Calu3 (cell line): ENCODE results near the gene ACSM3. TPM values are rescaled to one million over a fixed set of nuclear protein-coding genes. Genes with fewer than 3 reads are reported as not detected.

Experiments
- BruUV-seq: library from RNA; stranded (reverse); fragments of 400-500 nt; replicated peaks from 2 replicates; lab custom pipeline; 2021; lab: Mats Ljungman, UMichigan
- CTCF ChIA-PET: fragments of 300-600 bp; sonication (Branson Sonifier 250); formaldehyde crosslinking; loops from one replicate; lab custom pipeline; 2022; ENCODE audit warnings: antibody characterized with exemption; lab: Charles Lee
- DNase-seq: peaks from one replicate; pipeline ENCODE4 v3.0.0; 2022
- H3K27ac Mint-ChIP-seq: one replicate; pipeline ENCODE4 v1.8.0; 2022; ENCODE audit warnings: mixed read lengths; ENCODE audit not compliant: unreplicated experiment
- H3K27me3 Mint-ChIP-seq: one replicate; pipeline ENCODE4 v1.8.0; 2022; ENCODE audit warnings: mixed read lengths; ENCODE audit not compliant: unreplicated experiment
- H3K36me3 Mint-ChIP-seq: one replicate; pipeline ENCODE4 v1.8.0; 2022; ENCODE audit warnings: mild to moderate bottlenecking, moderate library complexity, mixed read lengths; ENCODE audit not compliant: insufficient read depth, unreplicated experiment
- H3K4me1 Mint-ChIP-seq: one replicate; pipeline ENCODE4 v1.8.0; 2022; ENCODE audit warnings: mild to moderate bottlenecking, low read depth, mixed read lengths; ENCODE audit not compliant: unreplicated experiment
- H3K4me3 Mint-ChIP-seq: one replicate; pipeline ENCODE4 v1.8.0; 2022; ENCODE audit warnings: mild to moderate bottlenecking, low read depth, moderate library complexity, mixed read lengths; ENCODE audit not compliant: unreplicated experiment
- H3K9me3 Mint-ChIP-seq: one replicate; pipeline ENCODE4 v1.8.0; 2022; ENCODE audit warnings: low read depth, mixed read lengths; ENCODE audit not compliant: unreplicated experiment
- CTCF ChIP-seq: fragments of 200-600 bp; IDR thresholded peaks from one replicate; pipeline ENCODE4 v1.8.0; 2022; ENCODE audit warnings: antibody characterized with exemption; ENCODE audit not compliant: unreplicated experiment
- intact Hi-C: fragments of 100-400 bp; cut with micrococcal nuclease; formaldehyde crosslinking; loops from one replicate; pipeline ENCODE4 v1.10.0; 2022; ENCODE audit not compliant: unreplicated experiment
- total RNA-seq: library from RNA; stranded (reverse); gene quantifications from 2 replicates; pipeline ENCODE4 v1.2.3, GENCODE V29; 2022

The ACSM3 gene
- total RNA-seq, 1 experiment from 2014 or later = 49.5 TPM

DNA sequence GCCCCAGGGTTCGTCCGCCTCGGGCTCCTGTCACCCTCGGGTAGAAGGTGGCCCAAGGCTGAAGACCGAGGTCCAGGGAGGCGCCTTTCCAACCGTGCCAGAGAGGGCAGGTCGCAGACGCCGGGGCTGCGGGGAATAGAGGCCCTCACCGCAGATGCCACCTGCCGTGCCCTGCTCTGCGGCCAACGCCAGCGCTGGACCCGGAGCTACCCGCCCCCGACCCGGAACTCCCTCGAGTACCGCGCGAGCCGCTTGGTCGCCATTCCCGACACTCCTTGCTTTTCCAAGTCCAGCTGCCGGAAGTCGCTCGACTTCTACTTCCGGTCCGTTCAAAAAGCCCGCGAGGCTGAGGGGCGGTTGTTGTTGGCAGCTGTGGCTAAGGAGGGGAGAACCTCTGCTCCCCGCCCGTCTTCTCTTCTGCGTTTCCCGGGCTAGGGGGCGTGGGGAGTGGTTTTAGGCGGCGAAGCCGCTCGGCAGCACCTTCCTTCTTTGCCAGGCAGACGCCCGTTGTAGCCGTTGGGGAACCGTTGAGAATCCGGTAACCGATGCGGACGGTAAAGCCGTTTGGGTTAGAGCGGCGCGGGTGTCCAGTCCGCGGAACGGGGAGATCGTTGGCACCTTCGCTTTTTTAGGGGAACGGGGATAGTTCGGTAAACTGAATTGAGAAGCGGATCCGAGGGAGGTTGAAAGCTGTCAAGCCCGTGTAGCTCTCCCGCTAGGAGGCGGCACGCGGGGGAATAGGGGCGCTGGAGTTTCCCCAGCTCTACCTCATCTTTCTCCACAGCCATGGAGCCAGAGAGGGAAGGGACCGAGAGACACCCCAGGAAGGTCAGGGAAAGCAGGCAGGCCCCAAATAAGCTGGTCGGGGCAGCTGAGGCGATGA lies 42.6 kb downstream of the ACSM3 start, which contains the start of the genes ERI2 and REXO5:
TSS of gene ERI2 (minus strand) at position 305 of the 883 bp plus-strand sequence. CDS start at position 263, 42 bp downstream.
TSS of gene REXO5 (plus strand) at position 360 of the 883 bp plus-strand sequence. CDS start at position 787, 427 bp downstream.
- peak within 1 kb of the TSS; percentile 72 for H3K27ac Mint-ChIP-seq
- peak; percentile 94 for DNase-seq
- BruUV-seq = TSS peak; percentile 83
- intact Hi-C loops = loop anchor here (10.0 kb wide), 1 partner anchor 498 kb away; no protein-coding TSS in a partner anchor
- H3K27me3 Mint-ChIP-seq = no peaks in the 10 kb centered on the region
- CTCF ChIA-PET = interaction anchor here (0.6 to 1.7 kb wide), 9 partner anchors 32 to 495 kb away, joined by 3 to 11 read pairs (median 3); no protein-coding TSS in a partner anchor
- peaks cover 32% of the 10 kb centered on the region for H3K36me3 Mint-ChIP-seq
- peak within 1 kb of the TSS; percentile 84 for H3K4me3 Mint-ChIP-seq
- H3K9me3 Mint-ChIP-seq = no peaks in the 10 kb centered on the region
- peaks cover 18% of the 10 kb centered on the region for H3K4me1 Mint-ChIP-seq
- peak; percentile 56 for TF ChIP-seq CTCF

- intact Hi-C loops = loop anchor here (10.0 kb wide), 1 partner anchor 497 kb away; no protein-coding TSS in a partner anchor
- peak overlapping the region; percentile 84 for H3K4me3 Mint-ChIP-seq
- no peaks in the 10 kb centered on the region for H3K27me3 Mint-ChIP-seq
- H3K9me3 Mint-ChIP-seq = no peaks in the 10 kb centered on the region
- peaks cover 18% of the 10 kb centered on the region for H3K4me1 Mint-ChIP-seq
- no peak for TF ChIP-seq CTCF
- BruUV-seq = no TSS peak
- no peak for DNase-seq
- peaks cover 32% of the 10 kb centered on the region for H3K36me3 Mint-ChIP-seq
- no peak overlapping the region for H3K27ac Mint-ChIP-seq
- CTCF ChIA-PET = no interaction called here
Observed at GRCh38 chr16:20807862-20808261, 44.0 kb downstream of the ACSM3 start.

DNA sequence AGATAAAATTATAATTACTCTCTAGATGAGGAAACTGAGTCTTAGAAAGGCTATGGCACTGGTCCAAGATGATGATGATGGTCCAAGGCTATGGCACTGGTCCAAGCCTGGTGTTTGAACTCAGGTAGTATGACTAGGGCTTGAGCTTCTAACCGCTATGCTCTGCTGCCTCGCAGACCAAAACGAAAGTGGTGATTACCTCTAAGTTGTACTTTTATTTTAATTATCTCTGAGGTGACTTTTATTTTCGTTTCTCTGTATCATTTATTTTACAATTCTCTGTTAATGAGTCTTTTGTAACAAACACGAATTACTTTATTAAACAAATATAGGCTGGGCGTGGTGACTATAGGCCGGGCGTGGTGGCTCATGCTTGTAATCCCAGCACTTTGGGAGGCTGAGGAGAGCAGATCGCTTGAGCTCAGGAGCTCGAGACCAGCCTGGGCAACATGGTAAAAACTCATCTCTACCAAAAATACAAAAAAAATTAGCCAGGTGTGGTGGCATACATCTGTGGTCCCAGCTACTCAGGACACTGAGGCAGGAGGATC lies 48.1 kb downstream of the ACSM3 start:
- TF ChIP-seq CTCF = no peak
- DNase-seq = no peak
- H3K27ac Mint-ChIP-seq = no peak overlapping the region
- intact Hi-C loops = no loop called here
- no peaks in the 10 kb centered on the region for H3K27me3 Mint-ChIP-seq
- no peak overlapping the region for H3K4me3 Mint-ChIP-seq
- no peaks in the 10 kb centered on the region for H3K9me3 Mint-ChIP-seq
- peaks cover 10% of the 10 kb centered on the region for H3K4me1 Mint-ChIP-seq
- no TSS peak for BruUV-seq
- H3K36me3 Mint-ChIP-seq = peaks cover 10% of the 10 kb centered on the region
- CTCF ChIA-PET = no interaction called here

DNA sequence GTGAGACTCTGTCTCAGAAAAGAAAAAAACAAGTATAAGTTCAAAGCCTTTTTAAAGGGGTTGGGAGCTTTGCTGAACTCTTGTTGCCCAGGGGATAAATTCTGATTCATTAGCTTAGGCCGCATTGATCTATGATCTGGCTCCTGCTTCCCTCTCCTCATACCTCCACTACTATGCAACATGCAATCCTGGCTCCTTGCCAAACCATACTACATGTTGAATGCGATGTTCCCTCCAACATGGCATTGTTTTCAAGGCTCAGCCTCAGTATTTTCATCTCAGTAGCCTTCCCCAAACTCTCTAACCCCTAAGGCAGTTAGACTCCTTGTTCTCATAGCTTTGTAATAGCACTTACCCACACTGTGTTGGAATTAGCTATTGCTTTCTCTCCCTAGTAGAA lies 48.7 kb downstream of the ACSM3 start:
- H3K4me3 Mint-ChIP-seq = no peak overlapping the region
- CTCF ChIA-PET = no interaction called here
- peaks cover 10% of the 10 kb centered on the region for H3K4me1 Mint-ChIP-seq
- TF ChIP-seq CTCF = no peak
- DNase-seq = no peak
- intact Hi-C loops = no loop called here
- H3K27me3 Mint-ChIP-seq = no peaks in the 10 kb centered on the region
- H3K9me3 Mint-ChIP-seq = no peaks in the 10 kb centered on the region
- BruUV-seq = no TSS peak
- no peak overlapping the region for H3K27ac Mint-ChIP-seq
- H3K36me3 Mint-ChIP-seq = peaks cover 5% of the 10 kb centered on the region
